Measurements from ENCODE around the gene GABPA. TPM values are rescaled to one million over a fixed set of nuclear protein-coding genes. Genes with fewer than 3 reads are reported as not detected.
"Not testable (repeated sequence)": the region's sequence is repeated elsewhere in the genome, so short reads cannot be mapped to it uniquely, and the experiment has no call there.

The GABPA gene
- total RNA-seq, result 26.3 TPM

GRCh38 chr21:25734904-25735645, at the start of gene GABPA, which contains the start of gene ATP5PF:
Gene GABPA, plus strand, starts transcription at chr21:25734972. Its CDS starts 6,627 bp downstream, at chr21:25741599.
Gene ATP5PF, minus strand, starts transcription at chr21:25734904. Its CDS starts 5,110 bp downstream, at chr21:25729794.
- peak; percentile 97 for DNase-seq (ENCODE audit: low spot score)

- no peak for DNase-seq (ENCODE audit: low spot score)
These were observed 47.0 kb upstream of the GABPA start for GRCh38 chr21:25687787-25688186.

- no peak for DNase-seq (ENCODE audit: low spot score)
These were observed 46.3 kb upstream of the GABPA start for GRCh38 chr21:25688275-25689155.

- no peak for DNase-seq (ENCODE audit: low spot score)
These were observed 45.5 kb upstream of the GABPA start for GRCh38 chr21:25689226-25689625.

GRCh38 chr21:25691976-25692375, 42.8 kb upstream of the GABPA start:
- no peak for DNase-seq (ENCODE audit: low spot score)

GRCh38 chr21:25695461-25695860, 39.3 kb upstream of the GABPA start:
- not testable (repeated sequence) for DNase-seq (ENCODE audit: low spot score)

- no peak for DNase-seq (ENCODE audit: low spot score)
These were observed 34.0 kb upstream of the GABPA start for GRCh38 chr21:25700741-25701140.

- DNase-seq (ENCODE audit: low spot score), result no peak
These were observed 33.2 kb upstream of the GABPA start for GRCh38 chr21:25701529-25701928.

- DNase-seq (ENCODE audit: low spot score), result no peak
These were observed 26.2 kb upstream of the GABPA start for GRCh38 chr21:25708467-25709065.

GRCh38 chr21:25709684-25710265, 25.0 kb upstream of the GABPA start:
- DNase-seq (ENCODE audit: low spot score), result no peak

- DNase-seq (ENCODE audit: low spot score), result no peak
These were observed 24.2 kb upstream of the GABPA start for GRCh38 chr21:25710550-25710949.

GRCh38 chr21:25714066-25714465, 20.7 kb upstream of the GABPA start:
- not testable (repeated sequence) for DNase-seq (ENCODE audit: low spot score)

GRCh38 chr21:25717491-25718147, 17.2 kb upstream of the GABPA start:
- no peak for DNase-seq (ENCODE audit: low spot score)

- DNase-seq (ENCODE audit: low spot score), result no peak
These were observed 12.8 kb upstream of the GABPA start for GRCh38 chr21:25721987-25722386.

GRCh38 chr21:25722631-25723030, 12.1 kb upstream of the GABPA start:
- DNase-seq (ENCODE audit: low spot score), result no peak

GRCh38 chr21:25732091-25732760, 2.5 kb upstream of the GABPA start:
- DNase-seq (ENCODE audit: low spot score), result no peak

GRCh38 chr21:25733859-25734653, 716 bp upstream of the GABPA start:
- DNase-seq (ENCODE audit: low spot score), result no peak

GRCh38 chr21:25734654-25734903, 193 bp upstream of the GABPA start:
- no peak for DNase-seq (ENCODE audit: low spot score)

GRCh38 chr21:25735646-25736597, 1.1 kb downstream of the GABPA start:
- DNase-seq (ENCODE audit: low spot score), result peak; percentile 90

All from ureter (tissue), 1 donor.